GM12864 (cell line): ENCODE results near the gene SRP68.

ENCODE experiments used
- DNase-seq: peaks from one replicate; pipeline ENCODE4 v3.0.0-alpha.2; 2011; ENCODE audit warnings: low read depth
- H3K4me3 ChIP-seq: 2 replicates; pipeline ENCODE4 v1.5.1; 2011; ENCODE audit warnings: mild to moderate bottlenecking, low read depth, low read length, control low read depth
- TF ChIP-seq, protein P1 (sequence below): IDR thresholded peaks from 2 replicates; pipeline ENCODE4 v1.5.1; 2011; ENCODE audit warnings: low read depth, mild to moderate bottlenecking, moderate library complexity, low read length, control low read depth, inconsistent platforms; ENCODE audit errors: missing control alignments

SRP68 gene

DNA sequence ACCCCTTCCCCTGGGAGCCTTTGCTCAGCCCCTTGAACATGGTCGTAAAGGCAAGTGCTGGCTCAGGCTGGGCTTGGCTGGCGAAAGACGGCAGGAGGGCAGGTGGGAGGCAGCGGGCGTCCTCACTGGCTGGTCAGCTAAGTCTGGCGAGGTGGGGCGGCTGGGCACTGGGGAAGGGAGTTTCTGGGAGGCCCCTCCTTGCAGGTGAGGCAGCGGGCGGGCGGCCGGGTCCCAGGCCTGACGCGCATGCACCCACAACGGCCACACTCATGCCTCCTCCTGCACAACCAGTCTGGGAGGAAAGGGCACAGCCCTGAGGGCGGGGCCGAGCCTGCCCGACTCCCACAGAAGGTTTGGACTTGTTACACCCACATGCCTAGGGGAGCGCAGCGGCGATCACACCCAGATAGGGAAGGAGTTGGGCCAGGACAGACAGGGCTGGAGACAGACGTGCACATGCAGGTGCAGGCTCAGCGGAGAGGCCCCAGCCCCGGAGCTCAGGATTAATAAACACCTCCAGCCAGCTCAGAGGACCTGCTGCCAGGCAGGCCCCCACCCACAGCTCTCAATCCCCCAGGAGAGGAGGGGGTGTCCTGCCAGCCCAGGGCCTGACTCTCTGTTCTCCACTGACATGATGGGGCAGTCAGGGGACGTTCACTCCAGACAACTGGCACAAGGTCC, 45.0 kb downstream of the SRP68 start, which contains the start of gene EVPL:
EVPL (minus strand) TSS at position 148 of the 681 bp plus-strand sequence; CDS start at position 40, 108 bp downstream.
- no peak within 1 kb of the TSS for H3K4me3 ChIP-seq
- DNase-seq, result no peak
- TF ChIP-seq, protein P1, sequence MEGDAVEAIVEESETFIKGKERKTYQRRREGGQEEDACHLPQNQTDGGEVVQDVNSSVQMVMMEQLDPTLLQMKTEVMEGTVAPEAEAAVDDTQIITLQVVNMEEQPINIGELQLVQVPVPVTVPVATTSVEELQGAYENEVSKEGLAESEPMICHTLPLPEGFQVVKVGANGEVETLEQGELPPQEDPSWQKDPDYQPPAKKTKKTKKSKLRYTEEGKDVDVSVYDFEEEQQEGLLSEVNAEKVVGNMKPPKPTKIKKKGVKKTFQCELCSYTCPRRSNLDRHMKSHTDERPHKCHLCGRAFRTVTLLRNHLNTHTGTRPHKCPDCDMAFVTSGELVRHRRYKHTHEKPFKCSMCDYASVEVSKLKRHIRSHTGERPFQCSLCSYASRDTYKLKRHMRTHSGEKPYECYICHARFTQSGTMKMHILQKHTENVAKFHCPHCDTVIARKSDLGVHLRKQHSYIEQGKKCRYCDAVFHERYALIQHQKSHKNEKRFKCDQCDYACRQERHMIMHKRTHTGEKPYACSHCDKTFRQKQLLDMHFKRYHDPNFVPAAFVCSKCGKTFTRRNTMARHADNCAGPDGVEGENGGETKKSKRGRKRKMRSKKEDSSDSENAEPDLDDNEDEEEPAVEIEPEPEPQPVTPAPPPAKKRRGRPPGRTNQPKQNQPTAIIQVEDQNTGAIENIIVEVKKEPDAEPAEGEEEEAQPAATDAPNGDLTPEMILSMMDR, result no peak

DNA sequence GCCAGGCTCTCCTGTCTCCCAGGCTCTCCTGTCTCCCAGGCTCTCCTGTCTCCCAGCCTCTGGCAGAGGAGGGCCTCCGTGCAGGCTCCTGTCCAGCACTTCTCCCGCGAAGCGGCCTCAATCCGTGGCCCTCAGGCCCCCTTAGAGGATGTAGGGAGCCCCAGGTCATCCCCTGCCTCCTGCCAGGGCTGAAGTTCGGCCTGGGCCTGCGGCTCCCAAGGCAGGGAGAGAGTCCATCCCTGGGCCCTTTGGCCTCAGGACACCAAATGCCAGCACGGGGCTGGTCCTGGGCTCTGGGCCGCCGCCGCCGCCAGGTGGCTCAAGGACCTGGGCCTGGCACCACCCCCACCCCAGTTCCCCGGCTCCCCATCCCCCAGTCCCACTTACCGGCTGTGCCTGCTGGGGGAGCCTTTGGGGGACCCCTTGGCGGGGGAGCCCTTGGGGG, 45.6 kb downstream of the SRP68 start:
- H3K4me3 ChIP-seq, result no peak overlapping the region
- TF ChIP-seq, protein P1, result no peak
- DNase-seq, result no peak

DNA sequence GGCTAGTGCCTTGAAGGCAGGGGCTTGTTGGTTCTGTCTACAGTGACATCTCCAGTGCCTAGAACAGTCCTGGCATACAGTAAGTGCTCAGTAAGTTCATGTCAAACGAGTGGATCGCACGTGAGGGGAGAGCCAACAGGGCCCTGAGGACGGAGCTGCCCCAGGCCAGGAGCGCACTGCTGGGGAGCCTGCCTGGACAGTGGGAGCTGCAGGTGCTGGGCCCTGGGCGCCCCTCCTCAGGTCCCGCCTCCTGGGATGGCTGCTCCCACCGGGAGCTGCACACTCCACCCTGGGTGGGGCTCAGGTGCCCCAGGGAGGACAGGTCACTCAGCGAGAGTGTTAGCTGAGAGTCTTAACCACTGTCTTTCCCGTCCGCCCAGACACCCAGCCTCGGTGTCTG, 47.0 kb downstream of the SRP68 start:
- DNase-seq, result no peak
- TF ChIP-seq, protein P1, result no peak
- H3K4me3 ChIP-seq, result no peak overlapping the region

DNA sequence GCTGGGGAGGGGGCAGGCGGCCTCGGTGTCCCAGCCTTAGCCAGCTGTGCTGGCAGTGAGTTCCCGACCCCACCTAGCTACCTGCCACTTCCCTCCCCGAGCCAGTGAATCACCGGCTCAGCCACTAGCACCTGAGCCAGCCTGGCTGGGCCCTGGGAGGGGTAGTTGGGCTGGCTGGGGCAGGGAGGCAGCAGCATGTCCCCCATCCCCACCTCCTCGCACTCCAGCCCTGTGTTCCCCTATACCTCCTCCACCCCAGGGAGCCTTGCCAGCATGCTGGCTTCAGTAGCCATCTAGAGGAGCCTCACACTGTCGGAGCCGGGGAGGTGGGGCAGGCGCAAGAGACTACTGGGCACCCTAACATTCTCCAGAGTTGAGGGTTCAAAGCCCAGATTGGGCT, 48.0 kb downstream of the SRP68 start:
- no peak for DNase-seq
- TF ChIP-seq, protein P1, result no peak
- no peak overlapping the region for H3K4me3 ChIP-seq

DNA sequence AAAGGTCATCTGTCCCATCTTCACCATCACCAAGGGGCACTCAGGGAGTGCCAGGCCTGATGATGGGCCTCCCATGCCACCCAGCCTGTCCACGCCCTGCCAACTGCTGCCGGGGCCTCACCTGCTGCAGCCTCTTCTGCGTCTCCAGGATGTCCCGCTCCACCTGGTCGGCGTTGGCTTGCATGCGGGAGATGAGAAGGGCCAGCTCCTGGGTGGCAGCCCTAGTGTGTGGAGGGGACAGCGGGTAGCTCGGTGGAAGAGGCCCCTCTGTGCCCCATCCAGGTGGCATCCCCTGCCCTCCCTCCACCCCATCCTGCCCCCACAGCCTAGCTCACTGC, 48.4 kb downstream of the SRP68 start:
- TF ChIP-seq, protein P1, result no peak
- H3K4me3 ChIP-seq, result no peak overlapping the region
- DNase-seq, result no peak

DNA sequence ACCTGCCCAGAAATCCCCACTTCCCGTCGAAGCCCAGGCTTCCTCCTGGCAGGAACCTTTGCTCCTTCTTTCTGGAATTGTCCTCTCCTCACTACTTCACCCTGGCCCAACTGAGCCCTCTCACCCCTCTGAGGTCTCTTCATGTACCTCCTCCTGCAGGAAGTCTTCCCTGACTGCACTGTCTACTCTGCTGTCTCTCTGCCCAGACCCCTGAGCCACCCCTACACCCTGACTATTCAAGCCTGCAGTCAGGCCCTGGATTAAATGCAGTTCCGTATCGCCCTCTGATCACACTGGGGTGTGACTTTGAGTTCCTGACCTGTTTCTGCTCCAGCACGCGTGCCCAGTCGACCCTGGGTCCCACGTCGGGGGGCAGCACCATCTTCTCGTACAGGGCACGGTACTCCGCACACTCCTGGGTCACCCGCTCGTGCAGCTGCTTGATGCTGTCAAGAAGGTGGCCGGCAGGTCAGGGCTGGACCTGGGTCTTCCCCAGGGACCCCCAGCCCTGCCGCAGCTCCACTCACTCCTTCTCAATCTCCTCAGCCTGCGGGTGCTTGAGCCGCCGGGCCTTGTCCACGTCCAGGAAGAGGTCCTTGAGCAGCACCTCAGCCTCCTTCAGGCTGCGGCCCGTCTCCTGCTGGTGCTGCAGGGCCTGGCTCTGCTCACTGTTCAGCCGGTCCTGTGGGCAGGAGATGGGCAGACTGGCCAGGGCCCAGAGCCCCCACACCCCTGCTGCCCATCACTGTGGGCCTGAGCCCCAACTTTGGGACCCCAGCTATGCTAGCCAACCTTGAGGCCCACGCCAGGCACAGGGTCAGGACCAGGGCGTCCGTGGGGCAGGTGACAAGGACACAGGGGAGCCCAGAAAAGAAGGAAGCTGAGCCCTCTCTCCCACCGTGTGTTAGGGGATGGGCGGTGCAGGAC, 49.1 kb downstream of the SRP68 start:
- DNase-seq, result no peak
- H3K4me3 ChIP-seq, result no peak overlapping the region
- TF ChIP-seq, protein P1, result no peak
